CD4-positive, alpha-beta T cell (primary cell): Measurements from ENCODE around the gene TRIB2. TPM values are rescaled to one million over a fixed set of nuclear protein-coding genes. Genes with fewer than 3 reads are reported as not detected.

ENCODE experiments used
- ATAC-seq: fragments of 200-7000 bp; cut with Tn5 transposase; one replicate; pipeline ENCODE4 v1.10.0; 2022; ENCODE audit warnings: mild to moderate bottlenecking; ENCODE audit not compliant: poor library complexity
- CTCF ChIA-PET: fragments of 350-600 bp; sonication (Branson Sonifier 250); formaldehyde crosslinking; loops from one replicate; lab custom pipeline; 2021; ENCODE audit warnings: antibody characterized with exemption, inconsistent platforms; lab: Charles Lee
- POLR2A ChIA-PET: fragments of 350-600 bp; sonication (Branson Sonifier 250); formaldehyde crosslinking; loops from one replicate; lab custom pipeline; 2021; ENCODE audit warnings: antibody characterized with exemption, inconsistent platforms; lab: Charles Lee
- DNase-seq, 14 experiments: peaks; one replicate each; pipeline ENCODE4 v3.0.0-alpha.2; 2013 to 2020; ENCODE audit warnings: mixed read lengths in 2 of 14
- H3K27ac ChIP-seq, 2 donors: one replicate each; pipeline versions ENCODE4 v1.5.1 to v1.7.0; 2013; ENCODE audit warnings: low read length in 2 of 2, low read depth in 1 of 2, mild to moderate bottlenecking in 1 of 2
- H3K27me3 ChIP-seq, 2 experiments: 1 replicate in 1 of 2; 2 replicates in 1 of 2; pipeline versions ENCODE4 v1.6.1 to v1.7.0; 2013; ENCODE audit warnings: low read length in 2 of 2, control low read depth in 1 of 2, mild to moderate bottlenecking in 1 of 2, moderate library complexity in 1 of 2; ENCODE audit not compliant: insufficient read depth in 2 of 2, control insufficient read depth in 1 of 2
- H3K36me3 ChIP-seq: one replicate; pipeline ENCODE4 v1.6.1; 2013; ENCODE audit warnings: low read length, control low read depth; ENCODE audit not compliant: insufficient read depth
- H3K4me1 ChIP-seq: one replicate; pipeline ENCODE4 v1.6.1; 2013; ENCODE audit warnings: low read length, control low read depth; ENCODE audit not compliant: insufficient read depth
- H3K4me3 ChIP-seq: one replicate; pipeline ENCODE4 v1.5.1; 2013; ENCODE audit warnings: mild to moderate bottlenecking, low read length, moderate library complexity
- H3K9me3 ChIP-seq, 2 experiments: 1 replicate in 1 of 2; 2 replicates in 1 of 2; pipeline versions ENCODE4 v1.6.1 to v1.7.0; 2013; ENCODE audit warnings: low read length in 2 of 2, mild to moderate bottlenecking in 2 of 2, control low read depth in 1 of 2, moderate library complexity in 1 of 2; ENCODE audit not compliant: control insufficient read depth in 1 of 2, insufficient read depth in 1 of 2
- H3K27ac Mint-ChIP-seq: one replicate; pipeline ENCODE4 v1.8.0; 2020; ENCODE audit warnings: mixed read lengths
- H3K27me3 Mint-ChIP-seq: one replicate; pipeline ENCODE4 v1.8.0; 2021; ENCODE audit warnings: mixed read lengths
- H3K36me3 Mint-ChIP-seq: one replicate; pipeline ENCODE4 v1.8.0; 2021; ENCODE audit warnings: low read depth, mixed read lengths
- H3K4me1 Mint-ChIP-seq: one replicate; pipeline ENCODE4 v1.8.0; 2021; ENCODE audit warnings: low read depth, mixed read lengths
- H3K4me3 Mint-ChIP-seq: one replicate; pipeline ENCODE4 v1.8.0; 2020; ENCODE audit warnings: mild to moderate bottlenecking, mixed read lengths
- H3K9me3 Mint-ChIP-seq: one replicate; pipeline ENCODE4 v1.8.0; 2020; ENCODE audit warnings: mixed read lengths
- intact Hi-C, 2 experiments: fragments of 100-400 bp; cut with DNase I in 1 of 2; cut with micrococcal nuclease in 1 of 2; formaldehyde crosslinking; loops; one replicate each; pipeline versions ENCODE4 v1.15.1 to v1.9.0; 2023 to 2025; cut with DNase I, micrococcal nuclease
- total RNA-seq, 174 experiments: library from RNA in 2 of 174; stranded (reverse) in 2 of 174; gene quantifications; one replicate each; pipeline ENCODE4 v1.2.3 and lab custom pipeline; 2021 to 2026
- TF ChIP-seq, protein P1 (sequence below): fragments of 200-600 bp; IDR thresholded peaks from one replicate; pipeline ENCODE4 v1.8.0; 2022; ENCODE audit warnings: antibody characterized with exemption, mild to moderate bottlenecking

Gene TRIB2
- total RNA-seq, 2 experiments from 2014 or later: 91.3 to 102 TPM

DNA sequence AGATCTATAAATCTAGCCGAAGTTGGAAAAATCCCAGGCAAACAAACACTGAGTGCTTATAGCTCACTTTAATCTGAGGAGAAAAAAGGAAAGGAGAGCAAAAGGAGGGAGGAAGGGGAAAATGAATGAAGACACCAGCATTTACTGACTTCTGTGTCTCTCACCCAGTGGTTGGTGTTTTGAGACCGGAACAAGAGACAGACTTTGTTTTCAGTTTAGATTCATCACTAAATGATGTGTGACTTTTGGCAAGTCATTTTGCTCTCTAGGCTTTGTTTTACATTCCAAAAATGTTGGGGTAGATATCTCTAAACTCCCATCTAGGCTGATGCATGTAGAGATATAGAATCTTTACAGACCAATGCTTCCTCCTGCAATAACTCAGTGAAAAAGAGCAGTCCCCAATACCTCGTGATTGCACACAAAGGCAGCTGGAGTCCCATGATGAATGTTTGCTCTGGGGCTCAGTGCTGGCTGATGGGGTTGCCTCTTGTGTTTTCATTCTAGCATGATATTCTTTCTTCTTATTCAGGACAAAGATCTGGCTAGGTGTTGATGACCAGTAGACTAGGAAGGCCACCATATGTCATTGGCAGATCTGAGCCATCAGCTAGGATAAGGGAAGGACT lies 51.4 kb downstream of the TRIB2 start:
- H3K4me1 ChIP-seq: no peaks in the 10 kb centered on the region
- H3K27ac ChIP-seq: no peak overlapping the region
- TF ChIP-seq, protein P1, sequence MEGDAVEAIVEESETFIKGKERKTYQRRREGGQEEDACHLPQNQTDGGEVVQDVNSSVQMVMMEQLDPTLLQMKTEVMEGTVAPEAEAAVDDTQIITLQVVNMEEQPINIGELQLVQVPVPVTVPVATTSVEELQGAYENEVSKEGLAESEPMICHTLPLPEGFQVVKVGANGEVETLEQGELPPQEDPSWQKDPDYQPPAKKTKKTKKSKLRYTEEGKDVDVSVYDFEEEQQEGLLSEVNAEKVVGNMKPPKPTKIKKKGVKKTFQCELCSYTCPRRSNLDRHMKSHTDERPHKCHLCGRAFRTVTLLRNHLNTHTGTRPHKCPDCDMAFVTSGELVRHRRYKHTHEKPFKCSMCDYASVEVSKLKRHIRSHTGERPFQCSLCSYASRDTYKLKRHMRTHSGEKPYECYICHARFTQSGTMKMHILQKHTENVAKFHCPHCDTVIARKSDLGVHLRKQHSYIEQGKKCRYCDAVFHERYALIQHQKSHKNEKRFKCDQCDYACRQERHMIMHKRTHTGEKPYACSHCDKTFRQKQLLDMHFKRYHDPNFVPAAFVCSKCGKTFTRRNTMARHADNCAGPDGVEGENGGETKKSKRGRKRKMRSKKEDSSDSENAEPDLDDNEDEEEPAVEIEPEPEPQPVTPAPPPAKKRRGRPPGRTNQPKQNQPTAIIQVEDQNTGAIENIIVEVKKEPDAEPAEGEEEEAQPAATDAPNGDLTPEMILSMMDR: no peak
- ATAC-seq (no peak), DNase-seq (no peak)
- no peaks in the 10 kb centered on the region for H3K36me3 Mint-ChIP-seq
- H3K4me1 Mint-ChIP-seq: no peaks in the 10 kb centered on the region
- POLR2A ChIA-PET: no interaction called here
- peaks cover 2% of the 10 kb centered on the region for H3K9me3 Mint-ChIP-seq
- H3K27me3 ChIP-seq: peaks cover 0 to 5% of the 10 kb centered on the region in 2 experiments
- no peak overlapping the region for H3K4me3 Mint-ChIP-seq
- no peak overlapping the region for H3K4me3 ChIP-seq
- peaks cover 32% of the 10 kb centered on the region for H3K27me3 Mint-ChIP-seq
- CTCF ChIA-PET: no interaction called here
- no peaks in the 10 kb centered on the region for H3K36me3 ChIP-seq
- intact Hi-C loops: no loop called here
- H3K27ac Mint-ChIP-seq: no peak overlapping the region
- H3K9me3 ChIP-seq: no peaks in the 10 kb centered on the region

DNA sequence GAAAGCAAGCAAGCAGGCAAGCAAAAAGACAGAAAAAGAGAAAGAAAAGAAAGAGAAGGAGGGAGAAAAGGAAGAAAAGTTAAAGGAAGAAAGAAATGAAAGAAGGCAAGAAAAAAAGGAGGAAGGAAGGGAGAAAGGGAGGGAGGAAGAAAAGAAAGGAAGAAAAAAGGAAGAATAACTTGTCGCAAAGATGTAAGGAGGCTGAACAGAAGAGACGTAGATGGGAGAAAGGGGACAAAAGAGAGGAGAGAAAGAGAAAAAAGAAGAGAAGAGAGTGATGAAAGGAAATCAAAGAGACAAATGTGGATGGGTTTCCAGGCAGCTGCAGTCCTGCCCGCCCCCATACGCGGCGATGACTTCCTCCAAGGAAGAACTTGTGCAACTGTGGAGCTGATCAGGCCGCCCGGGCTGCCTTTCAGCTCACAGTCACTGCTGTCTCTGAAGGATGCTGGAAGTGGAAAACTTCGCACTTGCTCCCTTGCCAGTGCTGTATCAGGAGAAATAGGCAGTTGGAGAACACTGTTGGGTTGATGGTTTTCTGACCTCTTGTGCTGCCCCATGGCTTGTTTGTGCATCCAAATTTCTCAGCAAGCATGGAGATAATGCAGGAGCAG lies 52.9 kb downstream of the TRIB2 start:
- ATAC-seq: no peak
- intact Hi-C loops: no loop called here

DNA sequence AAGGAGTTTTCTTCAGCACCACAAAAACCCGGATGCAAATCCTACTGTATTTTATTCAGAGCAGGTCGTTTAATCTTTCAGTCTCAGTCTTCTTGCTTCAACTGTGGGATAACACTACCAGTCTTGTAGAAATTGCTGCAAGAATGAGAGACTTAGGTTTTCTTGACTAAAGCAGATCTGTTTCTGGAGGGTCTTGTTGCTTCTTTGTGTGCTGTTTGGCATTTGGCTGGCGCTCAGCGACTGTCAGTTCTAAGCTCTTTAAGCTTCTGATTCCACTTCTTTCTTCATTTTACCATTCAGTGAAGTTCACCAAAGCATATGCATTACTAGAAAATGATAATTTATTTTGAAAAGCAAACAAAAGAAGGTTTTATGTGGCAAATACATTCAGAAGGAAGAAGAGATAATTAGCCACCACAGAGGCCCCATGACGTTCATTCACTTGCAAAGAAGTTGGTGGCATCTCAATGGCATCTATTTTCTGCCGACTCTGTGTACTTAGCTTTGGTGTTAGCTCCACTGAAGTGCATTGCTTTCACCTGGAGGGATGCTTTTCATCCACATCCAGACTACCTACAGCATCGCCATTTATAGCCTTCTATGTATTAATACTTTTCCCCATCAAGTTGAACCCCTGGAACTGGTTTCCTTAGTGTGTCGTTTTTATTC lies 53.7 kb downstream of the TRIB2 start:
- H3K36me3 ChIP-seq: no peaks in the 10 kb centered on the region
- H3K27me3 ChIP-seq: peaks cover 0 to 5% of the 10 kb centered on the region in 2 experiments
- Mint-ChIP-seq H3K4me3 (no peak overlapping the region), H3K9me3 (no peaks in the 10 kb centered on the region), H3K4me1 (no peaks in the 10 kb centered on the region), H3K27ac (no peak overlapping the region), H3K27me3 (peaks cover 32% of the 10 kb centered on the region), H3K36me3 (no peaks in the 10 kb centered on the region)
- DNase-seq: no peak
- no peak overlapping the region for H3K4me3 ChIP-seq
- POLR2A ChIA-PET: no interaction called here
- TF ChIP-seq, protein P1: no peak
- no peak for ATAC-seq
- H3K27ac ChIP-seq: no peak overlapping the region
- H3K4me1 ChIP-seq: no peaks in the 10 kb centered on the region
- H3K9me3 ChIP-seq: no peaks in the 10 kb centered on the region
- intact Hi-C loops: no loop called here
- CTCF ChIA-PET: interaction anchor here (0.6 kb wide), 1 partner anchor 19 kb away, joined by 3 read pairs; no protein-coding TSS in a partner anchor

More for the DNA sequence above, 52.9 kb downstream of the TRIB2 start:
- Histone ChIP-seq H3K36me3 (no peaks in the 10 kb centered on the region), H3K4me3 (no peak overlapping the region), H3K4me1 (no peaks in the 10 kb centered on the region), H3K27ac (no peak overlapping the region), H3K9me3 (no peaks in the 10 kb centered on the region), H3K27me3 (peaks cover 0 to 5% of the 10 kb centered on the region in 2 experiments)
- ChIA-PET POLR2A (no interaction called here), CTCF (interaction anchor here (0.6 kb wide), 1 partner anchor 18 kb away, joined by 3 read pairs; no protein-coding TSS in a partner anchor)
- Mint-ChIP-seq H3K4me1 (no peaks in the 10 kb centered on the region), H3K4me3 (no peak overlapping the region), H3K27me3 (peaks cover 32% of the 10 kb centered on the region), H3K27ac (no peak overlapping the region), H3K36me3 (no peaks in the 10 kb centered on the region), H3K9me3 (no peaks in the 10 kb centered on the region)
- TF ChIP-seq, protein P1: no peak
- no peak for DNase-seq
